ENCODE results near the gene PLA2G10. TPM values are rescaled to one million over a fixed set of nuclear protein-coding genes. Genes with fewer than 3 reads are reported as not detected.

The PLA2G10 gene
- total RNA-seq, 1 donor from 2014 or later, result not detected

GRCh38 chr16:14650629-14651028 lies 43.5 kb downstream of the PLA2G10 start:
- no peak overlapping the region for H3K4me3 Mint-ChIP-seq
- Histone ChIP-seq H2AFZ (replicated peaks) (no peak overlapping the region), H3K4me2 (no peak overlapping the region), H3K9ac (no peak overlapping the region), H3K36me3 (no peaks in the 10 kb centered on the region), H4K20me1 (ENCODE audit: low read depth) (peaks cover 15% of the 10 kb centered on the region), H3F3A (ENCODE audit: low read depth) (no peaks in the 10 kb centered on the region), H3K27ac (no peak overlapping the region), H3K4me3 (no peak overlapping the region), H3K27me3 (no peaks in the 10 kb centered on the region), H3K79me2 (ENCODE audit: low read depth) (peaks cover 6% of the 10 kb centered on the region), H3K4me1 (no peaks in the 10 kb centered on the region), H3K9me3 (ENCODE audit: low read depth) (no peaks in the 10 kb centered on the region)
- H3K27ac Mint-ChIP-seq, result no peak overlapping the region
- H3K36me3 Mint-ChIP-seq, result peaks cover 25% of the 10 kb centered on the region
- no peak for TF ChIP-seq EZH2phosphoT487 (IDR thresholded peaks at IDR 0.05)
- no peak for DNase-seq (ENCODE audit: low spot score)
- H3K9me3 Mint-ChIP-seq, result no peaks in the 10 kb centered on the region
- H3K4me1 Mint-ChIP-seq, result no peaks in the 10 kb centered on the region
- peaks cover 2% of the 10 kb centered on the region for H3K27me3 Mint-ChIP-seq (ENCODE audit: insufficient read depth, low read depth)

GRCh38 chr16:14649816-14650215 lies 44.3 kb downstream of the PLA2G10 start:
- Histone ChIP-seq H3K27me3 (no peaks in the 10 kb centered on the region), H3K9me3 (ENCODE audit: low read depth) (no peaks in the 10 kb centered on the region), H3K4me1 (no peaks in the 10 kb centered on the region), H3K4me2 (no peak overlapping the region), H3K27ac (no peak overlapping the region), H2AFZ (replicated peaks) (no peak overlapping the region), H3K36me3 (no peaks in the 10 kb centered on the region), H3K9ac (no peak overlapping the region), H3K79me2 (ENCODE audit: low read depth) (peaks cover 6% of the 10 kb centered on the region), H4K20me1 (ENCODE audit: low read depth) (peaks cover 15% of the 10 kb centered on the region), H3F3A (ENCODE audit: low read depth) (no peaks in the 10 kb centered on the region), H3K4me3 (no peak overlapping the region)
- Mint-ChIP-seq H3K9me3 (no peaks in the 10 kb centered on the region), H3K27me3 (ENCODE audit: insufficient read depth, low read depth) (peaks cover 2% of the 10 kb centered on the region), H3K36me3 (peaks cover 25% of the 10 kb centered on the region), H3K27ac (no peak overlapping the region), H3K4me1 (no peaks in the 10 kb centered on the region), H3K4me3 (no peak overlapping the region)
- no peak for DNase-seq (ENCODE audit: low spot score)
- TF ChIP-seq CTCF (IDR thresholded peaks at IDR 0.05) (no peak), EZH2phosphoT487 (IDR thresholded peaks at IDR 0.05) (no peak)

GRCh38 chr16:14641926-14642325 lies 52.2 kb downstream of the PLA2G10 start:
- Mint-ChIP-seq H3K36me3 (peaks cover 10% of the 10 kb centered on the region), H3K4me3 (no peak overlapping the region), H3K4me1 (no peaks in the 10 kb centered on the region), H3K9me3 (no peaks in the 10 kb centered on the region), H3K27ac (no peak overlapping the region), H3K27me3 (ENCODE audit: insufficient read depth, low read depth) (no peaks in the 10 kb centered on the region)
- H3F3A ChIP-seq (ENCODE audit: low read depth), result peaks cover 2% of the 10 kb centered on the region
- H3K79me2 ChIP-seq (ENCODE audit: low read depth), result peaks cover 76% of the 10 kb centered on the region
- H3K27ac ChIP-seq, result no peak overlapping the region
- H3K9me3 ChIP-seq (ENCODE audit: low read depth), result no peaks in the 10 kb centered on the region
- no peaks in the 10 kb centered on the region for H3K27me3 ChIP-seq
- H2AFZ ChIP-seq (replicated peaks), result no peak overlapping the region
- DNase-seq (ENCODE audit: low spot score), result no peak
- peaks cover 63% of the 10 kb centered on the region for H4K20me1 ChIP-seq (ENCODE audit: low read depth)
- no peaks in the 10 kb centered on the region for H3K4me1 ChIP-seq
- H3K36me3 ChIP-seq, result no peaks in the 10 kb centered on the region
- TF ChIP-seq EZH2 (IDR thresholded peaks at IDR 0.05) (no peak), CTCF (IDR thresholded peaks at IDR 0.05) (no peak), EZH2phosphoT487 (IDR thresholded peaks at IDR 0.05) (no peak)
- no peak overlapping the region for H3K4me3 ChIP-seq
- H3K9ac ChIP-seq, result no peak overlapping the region
- H3K4me2 ChIP-seq, result no peak overlapping the region

GRCh38 chr16:14641206-14641605 lies 52.9 kb downstream of the PLA2G10 start:
- Histone ChIP-seq H4K20me1 (ENCODE audit: low read depth) (peaks cover 70% of the 10 kb centered on the region), H3K27ac (no peak overlapping the region), H3F3A (ENCODE audit: low read depth) (peaks cover 9% of the 10 kb centered on the region), H3K79me2 (ENCODE audit: low read depth) (peaks cover 81% of the 10 kb centered on the region), H3K9ac (no peak overlapping the region), H3K9me3 (ENCODE audit: low read depth) (no peaks in the 10 kb centered on the region), H3K27me3 (no peaks in the 10 kb centered on the region), H2AFZ (replicated peaks) (no peak overlapping the region), H3K4me1 (peaks cover 2% of the 10 kb centered on the region), H3K36me3 (no peaks in the 10 kb centered on the region), H3K4me3 (no peak overlapping the region), H3K4me2 (no peak overlapping the region)
- no peak overlapping the region for H3K4me3 Mint-ChIP-seq
- H3K4me1 Mint-ChIP-seq, result peaks cover 6% of the 10 kb centered on the region
- H3K27ac Mint-ChIP-seq, result no peak overlapping the region
- DNase-seq (ENCODE audit: low spot score), result no peak
- no peaks in the 10 kb centered on the region for H3K9me3 Mint-ChIP-seq
- no peak for TF ChIP-seq EZH2phosphoT487 (IDR thresholded peaks at IDR 0.05)
- no peak for TF ChIP-seq CTCF (IDR thresholded peaks at IDR 0.05)
- TF ChIP-seq EZH2 (IDR thresholded peaks at IDR 0.05), result no peak
- peaks cover 10% of the 10 kb centered on the region for H3K36me3 Mint-ChIP-seq
- no peaks in the 10 kb centered on the region for H3K27me3 Mint-ChIP-seq (ENCODE audit: insufficient read depth, low read depth)
